Heart left ventricle (tissue), 16 donors: Measurements from ENCODE around the gene FBXO41. TPM values are rescaled to one million over a fixed set of nuclear protein-coding genes. Genes with fewer than 3 reads are reported as not detected.

Experiments used
- ATAC-seq, 4 donors: fragments of 200-7000 bp; cut with Tn5 transposase; one replicate each; pipeline ENCODE4 v1.9.1; 2020 to 2022; ENCODE audit warnings: moderate library complexity in 4 of 4, mild to moderate bottlenecking in 3 of 4, moderate number of reproducible peaks in 1 of 4
- DNase-seq, 5 donors: peaks; one replicate each; pipeline ENCODE4 v3.0.0-alpha.2; 2020
- H3K27ac ChIP-seq, 12 donors: fragments of 200-600 bp; sonication (generic) in 4 of 12; one replicate each; pipeline versions ENCODE4 v1.5.0 to v1.8.0; 2016 to 2022; ENCODE audit warnings: mild to moderate bottlenecking in 2 of 12
- H3K27me3 ChIP-seq, 9 donors: fragments of 200-600 bp; sonication (generic) in 2 of 9; one replicate each; pipeline versions ENCODE4 v1.5.1 to v1.8.0; 2016 to 2022; ENCODE audit warnings: mild to moderate bottlenecking in 3 of 9
- H3K36me3 ChIP-seq, 9 donors: fragments of 200-600 bp; sonication (generic) in 2 of 9; one replicate each; pipeline versions ENCODE4 v1.5.0 to v1.8.0; 2018 to 2022; ENCODE audit warnings: mild to moderate bottlenecking in 2 of 9
- H3K4me1 ChIP-seq, 12 donors: fragments of 200-600 bp; sonication (generic) in 4 of 12; one replicate each; pipeline versions ENCODE4 v1.5.0 to v1.8.0; 2016 to 2022; ENCODE audit warnings: mild to moderate bottlenecking in 3 of 12
- H3K4me3 ChIP-seq, 12 donors: fragments of 200-600 bp; sonication (generic) in 4 of 12; one replicate each; pipeline versions ENCODE4 v1.5.0 to v1.8.0; 2017 to 2022; ENCODE audit warnings: mild to moderate bottlenecking in 9 of 12, moderate library complexity in 4 of 12
- H3K9me3 ChIP-seq, 12 donors: fragments of 200-600 bp; sonication (generic) in 4 of 12; one replicate each; pipeline versions ENCODE4 v1.5.0 to v1.8.0; 2016 to 2022; ENCODE audit warnings: mild to moderate bottlenecking in 1 of 12
- CTCF ChIP-seq, 12 donors: fragments of 200-600 bp; sonication (generic) in 4 of 12; IDR thresholded peaks; one replicate each; pipeline versions ENCODE4 v1.5.0 to v1.8.0; 2018 to 2022; ENCODE audit warnings: antibody characterized with exemption in 12 of 12, mild to moderate bottlenecking in 5 of 12
- POLR2A ChIP-seq, 2 donors: fragments of 450-650 bp; IDR thresholded peaks; one replicate each; pipeline ENCODE4 v1.6.1; 2017; ENCODE audit warnings: antibody characterized with exemption in 2 of 2, mild to moderate bottlenecking in 2 of 2, moderate library complexity in 2 of 2
- WGBS, 4 donors: extraction: QIAGEN DNeasy Blood & Tissue Kit in 2 of 4; methylation state at CpG; one replicate each; pipeline versions ENCODE4 v1.1.5 to v1.1.7; 2013 to 2018; 5-methylcytosine and 5-hydroxymethylcytosine counted together
- intact Hi-C, 10 donors: fragments of 100-400 bp; cut with DNase I; formaldehyde crosslinking; loops; one replicate each; pipeline versions ENCODE4 v1.11.1 to v1.14.2; 2022
- polyA plus RNA-seq, 2 donors: library from polyadenylated mRNA; stranded (reverse); fragments of 200-250 nt; gene quantifications; one replicate each; pipeline ENCODE4 v1.2.3, GENCODE V29; 2013
- total RNA-seq, 9 donors: library from RNA; depleted of rRNA in 2 of 9; stranded (reverse); fragments of >200 nt in 2 of 9; fragmentation: NEBNext Ultra II Directional in 3 of 9; extraction: Animal tissue kit (Norgen Biotek cat#: 25700) in 3 of 9; gene quantifications; one replicate each; pipeline versions ENCODE4 v1.1.0 to v1.2.4, GENCODE V29; 2016 to 2023
- donor health status: ischemic (EF 13 %, LVEDD 7.1; RV severe dilation, severe dysfunction).
- donor health status: healthy with polysubstance abuse.
- donor health status: DM: no; HTN: yes; CAD: no.
- donor health status: DM: no; HTN: no; CAD: no.
- donor health status: ischemic (EF 25% LVEDD 6.9; RV normal size, moderate dysfunction).
- donor health status: ischemic (EF 25% LVEDD 5.7; RV mildly dilated, moderate dysfunction).
- donor health status: healthy.
- donor health status: DM: yes; HTN: yes; CAD: no.
- donor health status: ischemic (EF 35%, LVEDD 5.7; RV mildly dilated, moderate dysfunction).
- donor health status: nonischemic (EF 11% LVEDD 7.7; RV severe dilation, severe dysfunction).
- donor health status: DM: yes; HTN: yes; CAD: no.
- donor health status: PGD.
- donor health status: ischemic (EF 29% LVEDD 5.4; RV normal size, mild dysfunction).
- donor health status: nonischemic (EF 23%, LVEDD 6.1; RV moderate dilation, normal function).

FBXO41 gene
- total and polyA plus RNA-seq, 11 donors = 0.21 to 3.6 (median 0.57) TPM

- WGBS, 4 donors = 61 to 91% (median 78%) methylated on average over 1 of the region's 1 CpG
- peaks cover 0 to 14% (median 3%) of the 10 kb centered on the region in 12 donors for H3K4me1 ChIP-seq
- ATAC-seq (no peak), DNase-seq (no peak)
- peaks cover 10 to 33% (median 25%) of the 10 kb centered on the region in 9 donors for H3K27me3 ChIP-seq
- H3K36me3 ChIP-seq = no peaks in the 10 kb centered on the region
- no peak overlapping the region for H3K4me3 ChIP-seq
- intact Hi-C loops = no loop called here
- H3K27ac ChIP-seq = no peak overlapping the region
- peaks cover 0 to 7% (median 0%) of the 10 kb centered on the region in 12 donors for H3K9me3 ChIP-seq
- TF ChIP-seq POLR2A (IDR thresholded peaks at IDR 0.05) (no peak), CTCF (IDR thresholded peaks at IDR 0.05) (no peak)
These were observed 12.0 kb downstream of the FBXO41 start for GRCh38 chr2:73272270-73272669.

- ATAC-seq = no peak
- H3K4me3 ChIP-seq = peak overlapping the region in 2 of 12 donors; percentile 24 to 42
- intact Hi-C loops = no loop called here
- peaks cover 0 to 7% (median 0%) of the 10 kb centered on the region in 12 donors for H3K9me3 ChIP-seq
- no peak overlapping the region for H3K27ac ChIP-seq
- no peak for TF ChIP-seq CTCF (IDR thresholded peaks at IDR 0.05)
- TF ChIP-seq POLR2A (IDR thresholded peaks at IDR 0.05) = no peak
- no peak for DNase-seq
- 18 to 37% (median 29%) methylated on average over 9 to 22 of the region's 22 CpGs for WGBS, 4 donors
- peaks cover 0 to 14% (median 3%) of the 10 kb centered on the region in 12 donors for H3K4me1 ChIP-seq
- H3K36me3 ChIP-seq = no peaks in the 10 kb centered on the region
- H3K27me3 ChIP-seq = peaks cover 10 to 52% (median 33%) of the 10 kb centered on the region in 9 donors
These were observed 14.4 kb downstream of the FBXO41 start for GRCh38 chr2:73269686-73270465.

- Histone ChIP-seq H3K27me3 (peaks cover 10 to 54% (median 33%) of the 10 kb centered on the region in 9 donors), H3K9me3 (peaks cover 0 to 7% (median 0%) of the 10 kb centered on the region in 12 donors), H3K36me3 (no peaks in the 10 kb centered on the region), H3K4me3 (peak overlapping the region in 6 of 12 donors; percentile 4 to 42 (median 11)), H3K4me1 (peaks cover 0 to 14% (median 3%) of the 10 kb centered on the region in 12 donors), H3K27ac (no peak overlapping the region)
- TF ChIP-seq POLR2A (IDR thresholded peaks at IDR 0.05) = no peak
- peak in 1 of 12 donors; percentile 3 for TF ChIP-seq CTCF (IDR thresholded peaks at IDR 0.05)
- intact Hi-C loops = no loop called here
- DNase-seq (no peak), ATAC-seq (no peak)
- WGBS, 4 donors = 2 to 20% (median 8%) methylated on average over 33 to 113 of the region's 113 CpGs
These were observed 15.2 kb downstream of the FBXO41 start for GRCh38 chr2:73268830-73269685.
